Stimulated activated CD4-positive, alpha-beta T cell treated with anti-CD3 and anti-CD28 coated beads, TNF-alpha, amount 100 ng/mL, for 48 hours (primary cell): Measurements from ENCODE around the gene VAV2.
"Not testable (repeated sequence)": the region's sequence is repeated elsewhere in the genome, so short reads cannot be mapped to it uniquely, and the experiment has no call there.

Experiments
- DNase-seq, 3 donors: peaks; one replicate each; pipeline ENCODE4 v3.0.0-alpha.2; 2020; ENCODE audit warnings: low read depth in 3 of 3

VAV2 gene

DNA sequence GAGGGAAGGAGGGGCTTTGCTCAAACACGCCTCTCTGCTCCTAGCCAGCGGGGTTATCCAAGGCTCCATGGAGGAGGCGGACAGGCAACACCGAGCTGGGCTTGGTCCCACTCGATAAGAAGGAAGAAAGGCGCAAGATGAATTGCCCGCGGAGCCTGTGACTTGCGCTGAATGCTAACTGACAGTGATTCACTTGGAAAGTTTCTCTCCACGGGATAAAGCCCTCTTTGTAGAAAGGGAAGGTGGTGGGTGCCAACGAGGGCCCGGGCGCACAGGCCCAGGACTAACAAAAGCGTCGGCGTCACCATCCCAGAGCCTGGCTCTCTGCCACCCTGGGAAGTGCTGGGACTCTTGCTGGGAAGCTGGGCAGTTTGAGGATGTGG is 76.0 kb downstream of the VAV2 start:
- no peak for DNase-seq

DNA sequence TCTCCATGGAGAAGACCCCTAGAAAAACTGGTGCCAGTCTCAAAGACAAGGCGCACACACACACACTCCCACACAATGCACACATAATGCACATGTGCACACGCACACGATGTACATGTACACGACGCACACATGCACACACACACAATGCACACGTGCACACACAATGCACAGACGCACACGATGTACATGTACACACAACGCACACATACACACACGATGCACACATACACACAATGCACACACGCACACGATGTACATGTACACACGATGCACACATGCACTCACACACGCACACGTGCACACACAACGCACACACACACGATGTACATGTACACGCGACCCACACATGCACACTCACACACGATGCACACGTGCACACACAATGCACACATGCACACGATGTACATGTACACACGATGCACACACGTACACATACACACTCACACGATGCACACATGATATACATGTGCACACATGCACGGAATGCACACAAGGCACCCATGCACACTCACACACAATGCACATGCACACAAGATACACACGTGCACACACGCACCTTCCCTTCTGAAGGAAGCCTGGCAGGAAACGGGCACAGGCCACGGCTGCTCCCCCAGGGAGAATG is 76.5 kb downstream of the VAV2 start:
- no peak for DNase-seq

DNA sequence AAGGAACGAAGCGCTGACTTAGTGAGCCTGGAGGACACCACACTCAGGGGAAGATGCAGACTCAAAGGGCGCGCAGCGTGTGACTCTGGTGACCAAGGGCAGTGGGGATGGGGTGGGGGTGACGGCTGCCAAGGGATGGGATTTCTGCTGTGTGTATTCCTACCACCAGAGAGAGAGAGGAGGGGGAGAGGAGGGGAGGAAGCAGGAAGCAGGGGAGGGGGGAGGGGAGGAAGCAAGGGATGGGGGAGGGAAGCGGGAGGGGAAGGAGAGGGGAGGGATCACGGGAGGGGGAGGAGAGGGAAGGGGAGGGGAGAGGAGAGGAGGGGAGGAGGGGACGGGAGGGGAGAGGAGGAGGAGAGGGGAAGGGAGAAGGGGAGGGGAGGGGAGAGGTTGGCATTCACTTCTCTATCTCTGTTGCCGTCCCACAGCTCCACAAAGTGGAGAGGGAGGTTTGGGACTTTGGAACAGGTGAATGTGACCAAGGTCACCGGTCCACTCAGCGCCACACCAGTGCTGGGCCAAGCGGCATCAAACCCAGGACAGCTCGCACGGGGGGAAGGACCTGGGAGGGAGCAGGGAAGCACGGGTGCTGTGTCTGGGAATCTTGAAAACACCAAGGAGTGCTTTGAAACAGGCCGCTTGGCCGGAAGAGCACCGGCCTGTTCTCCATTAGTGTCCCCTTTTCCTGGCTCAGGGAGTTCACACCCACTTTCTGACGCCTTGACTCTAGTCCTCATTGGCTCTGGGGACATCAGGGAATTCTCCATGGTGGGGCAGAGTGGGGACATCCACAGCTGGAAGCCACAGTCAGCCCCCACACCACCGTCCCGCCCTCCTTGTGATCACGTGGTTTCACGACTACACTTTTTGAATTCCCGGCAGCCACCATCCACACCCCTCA is 77.4 kb downstream of the VAV2 start:
- DNase-seq, result no peak

DNA sequence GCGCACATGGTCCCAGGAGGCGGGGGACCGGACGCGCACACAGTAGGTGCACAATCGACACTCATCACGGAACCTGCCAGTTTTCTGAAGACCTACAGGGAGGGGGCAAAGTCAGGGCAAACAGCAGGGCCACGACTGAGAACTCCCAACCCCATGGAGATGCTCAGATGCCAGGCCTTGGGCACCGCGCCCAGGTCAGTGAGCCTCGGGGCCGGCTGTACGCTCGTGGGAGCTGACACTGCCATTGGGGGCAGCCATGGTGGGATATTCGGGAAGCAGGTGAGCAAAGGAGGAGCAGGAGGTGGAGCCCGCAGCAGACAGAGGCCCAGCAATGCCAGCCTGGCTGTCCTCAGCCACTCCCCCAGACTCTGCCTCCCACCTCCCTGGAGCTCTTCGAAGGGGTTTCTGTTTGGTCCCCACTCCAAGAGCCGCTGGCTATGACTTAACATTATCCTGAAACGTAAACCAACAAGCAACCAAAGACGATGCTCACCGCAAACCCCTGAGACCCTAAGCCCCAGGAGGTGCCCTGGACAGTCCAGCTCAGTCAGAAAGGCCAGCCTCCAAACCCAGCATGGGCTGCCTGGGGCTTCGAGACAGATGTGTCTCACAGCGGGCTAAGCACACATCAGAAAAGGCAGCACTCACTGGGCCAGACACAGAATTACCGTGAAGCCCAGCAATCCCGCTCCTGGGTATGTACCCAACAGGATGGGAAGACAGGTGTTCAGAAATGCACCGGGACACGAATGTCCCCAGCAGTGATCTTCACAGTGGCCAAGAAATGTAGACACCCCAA is 78.4 kb downstream of the VAV2 start:
- DNase-seq, result no peak

DNA sequence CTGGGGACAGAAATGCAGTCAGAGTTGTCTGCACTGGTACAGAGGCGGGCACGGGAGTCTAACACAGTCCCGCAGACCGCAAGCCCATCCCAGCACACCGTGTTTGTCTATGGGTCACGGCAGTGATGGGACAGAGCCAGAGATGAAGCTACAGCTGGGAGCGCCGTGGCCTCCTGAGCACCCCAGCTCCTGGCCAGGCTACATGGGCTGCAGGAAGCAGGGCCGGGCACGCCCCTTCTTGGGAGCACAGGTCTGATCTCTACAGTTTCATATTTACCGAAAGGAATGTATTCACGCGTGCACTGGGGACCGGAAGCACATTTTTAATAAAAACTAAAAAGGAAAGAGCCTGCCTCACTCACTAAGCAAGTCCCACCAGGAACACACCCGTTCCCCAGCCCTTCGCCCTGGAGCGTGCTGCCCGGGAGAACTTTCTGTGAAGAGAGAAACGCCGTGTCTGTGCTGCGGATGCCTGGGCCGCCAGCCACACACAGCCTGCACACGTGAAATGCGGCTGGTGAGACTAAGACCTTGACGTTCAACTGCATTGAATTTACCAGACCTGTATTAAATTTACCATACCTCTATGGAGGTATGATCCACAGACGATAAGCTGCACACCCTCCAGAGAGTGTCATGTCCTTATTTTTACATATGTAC is 81.1 kb downstream of the VAV2 start:
- no peak for DNase-seq

DNA sequence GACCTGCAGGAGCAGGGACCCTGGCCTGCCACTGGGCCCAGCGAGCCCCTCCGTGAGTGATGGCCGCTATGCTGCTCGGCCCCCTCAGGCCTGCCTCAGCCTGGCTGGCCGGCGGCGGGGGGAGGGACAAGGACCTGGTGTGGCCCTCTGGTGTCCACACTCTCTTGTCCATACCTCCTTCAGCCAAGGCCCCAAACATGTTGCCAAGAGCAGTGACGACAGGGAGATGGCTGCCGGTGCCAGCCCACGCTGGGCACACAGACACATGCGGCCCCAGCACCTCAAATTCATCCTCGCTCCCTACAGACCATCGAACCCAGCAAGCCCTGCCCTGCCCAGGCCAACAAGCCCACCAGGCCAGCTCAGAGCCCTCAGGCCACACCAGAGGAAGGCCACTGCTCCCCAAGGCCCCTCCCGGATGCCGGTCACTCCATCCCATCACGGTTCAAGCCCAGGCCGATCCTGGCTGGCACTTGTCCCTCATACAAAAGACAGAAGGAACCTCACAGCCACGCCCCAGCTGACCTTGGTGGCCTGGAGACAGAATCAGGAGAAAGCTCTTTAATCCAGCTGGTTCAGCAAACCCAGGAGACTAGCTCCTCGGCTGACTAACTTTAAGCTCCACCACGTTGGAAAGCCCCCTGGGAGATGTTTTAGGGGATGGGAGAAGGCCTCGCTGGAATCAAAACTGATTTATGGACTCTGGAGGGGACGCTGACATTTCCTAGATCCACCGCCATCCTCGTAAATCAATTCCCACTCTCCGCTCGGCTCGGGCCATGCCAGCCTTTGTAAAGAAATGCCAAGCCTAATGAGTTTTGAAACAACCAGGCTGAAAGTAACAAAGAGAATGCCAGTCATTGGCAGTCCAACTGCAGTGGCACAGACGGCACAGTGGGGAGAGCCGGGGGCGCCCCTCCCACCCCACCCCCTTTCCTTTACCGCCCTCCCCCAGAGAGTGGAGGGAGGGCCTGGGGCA is 84.9 kb downstream of the VAV2 start:
- DNase-seq, result no peak

DNA sequence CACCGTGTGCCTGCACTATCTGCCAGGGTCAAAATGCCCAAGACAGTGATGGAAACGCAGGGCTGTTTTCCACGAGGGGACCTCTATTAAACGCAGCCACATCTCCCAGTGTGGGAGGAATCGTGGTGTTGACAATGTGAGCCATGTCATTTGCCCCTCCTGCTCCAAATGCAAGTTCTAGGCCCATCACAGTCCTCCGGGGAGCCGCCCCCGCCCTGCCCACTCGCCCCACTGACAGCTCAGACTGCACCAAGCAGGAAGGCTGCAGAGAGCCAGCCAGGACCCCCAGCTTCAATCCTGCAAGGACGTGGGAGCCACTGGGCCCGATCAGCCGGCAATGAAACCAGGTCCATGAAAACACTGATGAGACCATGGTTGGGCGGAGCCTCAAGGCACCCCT is 85.9 kb downstream of the VAV2 start:
- DNase-seq, result no peak

DNA sequence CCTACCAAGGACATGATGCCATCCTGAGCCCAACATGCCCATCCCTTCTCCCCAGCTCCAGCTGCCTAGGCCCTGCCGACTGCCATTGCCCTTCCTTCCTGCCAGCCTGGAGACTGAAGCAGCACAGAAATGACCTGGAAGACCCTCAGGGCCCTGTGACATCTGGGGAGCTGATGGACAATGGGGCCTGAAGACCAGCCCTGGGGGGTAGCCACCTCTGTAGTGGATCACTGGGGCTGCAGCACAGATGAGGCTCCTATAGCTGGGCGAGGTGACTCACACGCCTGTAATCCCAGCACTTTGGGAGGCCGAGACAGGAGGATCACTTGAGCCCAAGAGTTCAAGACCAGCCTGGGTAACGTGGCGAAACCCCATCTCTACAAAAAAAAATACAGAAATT is 86.6 kb downstream of the VAV2 start:
- DNase-seq, result no peak

DNA sequence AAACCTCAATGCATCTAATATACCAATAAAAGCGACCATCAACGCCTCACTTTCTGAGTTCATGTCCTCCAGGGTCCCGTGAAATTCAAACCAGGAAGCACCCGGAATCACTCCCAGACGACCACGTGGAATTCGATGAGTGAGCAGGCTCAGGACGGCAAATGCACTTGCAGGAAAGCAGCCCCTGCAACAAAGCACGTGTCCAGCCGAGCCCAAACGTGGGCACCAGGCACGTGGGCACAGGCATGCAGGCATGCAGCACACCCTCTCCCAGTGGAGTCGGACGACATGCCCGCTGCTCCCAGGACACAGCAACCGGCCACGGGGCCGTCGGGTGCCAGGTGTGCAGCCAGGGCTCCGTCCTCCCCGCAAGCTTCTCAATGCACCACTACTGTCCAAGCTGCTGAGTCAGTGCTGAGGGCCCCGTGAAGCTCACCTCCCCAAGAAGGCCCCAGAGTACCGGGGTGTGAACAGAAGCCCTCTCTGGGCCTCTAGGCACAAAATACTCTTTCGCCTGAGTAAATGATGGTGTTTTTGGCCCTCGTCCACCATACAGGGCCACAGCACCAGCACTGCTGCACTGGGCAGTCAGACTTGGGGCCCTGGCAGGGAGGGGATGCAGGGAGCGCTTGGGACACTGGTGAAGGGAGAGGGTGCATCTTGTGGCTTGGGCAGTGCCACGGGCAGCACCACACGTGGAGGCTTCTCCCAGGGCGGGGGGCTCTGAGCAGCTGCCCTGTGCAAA is 87.6 kb downstream of the VAV2 start:
- DNase-seq, result no peak

DNA sequence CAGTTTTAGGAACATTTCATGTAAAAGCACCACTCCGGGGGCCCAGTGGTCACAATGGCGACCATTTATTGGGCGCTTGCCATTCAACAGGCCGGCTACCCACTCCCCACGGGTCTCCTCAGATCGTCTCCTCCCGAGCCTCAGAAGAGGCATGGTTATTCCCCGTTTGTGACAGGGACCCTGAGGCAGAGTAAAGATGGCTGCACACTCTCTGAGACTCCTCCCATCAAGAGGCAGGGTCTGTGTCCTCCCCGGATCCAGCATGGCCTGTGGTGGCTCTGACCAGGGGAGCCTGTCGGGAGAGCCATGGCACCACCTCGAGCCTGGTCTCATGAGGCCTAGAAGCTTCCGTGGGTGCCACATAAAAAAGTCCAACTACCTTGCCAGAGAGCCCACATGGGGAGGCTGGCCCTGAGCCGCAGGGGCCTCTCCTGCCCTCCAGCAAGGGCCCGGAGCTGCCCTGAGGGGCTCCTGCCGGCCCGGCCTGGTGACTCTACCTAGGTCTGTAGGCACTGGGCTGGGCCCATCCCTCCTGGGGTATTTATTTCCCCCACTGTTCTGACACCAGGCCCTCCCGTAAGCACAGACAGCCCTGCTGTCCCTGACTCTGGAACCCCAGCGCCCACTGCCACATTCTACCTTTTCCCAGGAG is 90.8 kb downstream of the VAV2 start:
- DNase-seq, result no peak

DNA sequence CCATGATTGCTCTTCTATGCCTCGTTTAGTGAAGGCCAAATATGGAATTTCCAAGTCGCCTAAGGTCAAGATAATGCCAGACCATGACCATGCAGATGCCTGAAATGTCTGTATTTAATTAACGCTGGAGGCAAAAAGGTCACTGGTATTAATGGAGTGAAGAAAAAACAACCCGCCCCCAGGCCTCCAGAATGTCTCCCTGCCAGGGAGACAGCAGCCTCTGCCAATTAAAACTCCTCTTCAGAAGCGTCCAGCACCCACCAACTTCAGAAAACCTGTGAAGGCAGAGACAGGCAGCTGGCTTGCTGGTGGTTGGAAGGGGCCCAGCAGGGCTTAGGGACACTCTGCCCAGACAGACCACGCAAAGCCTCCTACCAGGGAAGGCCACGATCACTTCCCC is 94.4 kb downstream of the VAV2 start:
- DNase-seq, result no peak

DNA sequence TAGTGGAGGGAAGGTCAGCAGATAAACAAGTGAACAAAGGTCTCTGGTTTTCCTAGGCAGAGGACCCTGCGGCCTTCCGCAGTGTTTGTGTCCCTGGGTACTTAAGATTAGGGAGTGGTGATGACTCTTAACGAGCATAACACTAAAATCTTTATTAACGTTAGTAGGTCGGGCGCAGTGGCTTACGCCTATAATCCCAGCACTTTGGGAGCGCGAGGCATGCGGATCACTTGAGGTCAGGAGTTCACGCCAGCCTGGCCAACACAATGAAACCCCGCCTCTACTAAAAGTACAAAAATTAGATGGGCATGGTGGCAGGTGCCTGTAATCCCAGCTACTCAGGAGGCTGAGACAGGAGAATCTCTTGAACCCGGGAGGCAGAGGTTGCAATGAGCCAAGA is 96.1 kb downstream of the VAV2 start:
- not testable (repeated sequence) for DNase-seq

DNA sequence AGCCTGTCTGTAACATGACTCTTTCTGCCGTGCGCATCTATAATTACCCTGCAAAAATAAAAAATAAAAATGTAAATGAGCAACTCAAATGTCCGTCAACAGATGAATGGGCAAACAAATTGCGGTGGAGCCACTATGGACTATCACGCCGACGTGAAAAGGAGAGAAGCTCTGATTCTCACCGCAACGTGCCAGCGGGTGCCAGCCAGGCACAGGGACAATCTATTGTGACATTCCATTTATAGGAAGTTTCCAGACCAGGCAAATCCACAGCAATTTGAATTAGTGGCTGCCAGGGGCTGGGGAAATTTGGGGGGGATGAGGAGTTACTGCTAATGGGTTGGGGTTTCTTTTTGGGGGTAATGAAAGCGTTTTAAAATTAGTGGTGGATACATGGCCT is 96.8 kb downstream of the VAV2 start:
- DNase-seq, result no peak

DNA sequence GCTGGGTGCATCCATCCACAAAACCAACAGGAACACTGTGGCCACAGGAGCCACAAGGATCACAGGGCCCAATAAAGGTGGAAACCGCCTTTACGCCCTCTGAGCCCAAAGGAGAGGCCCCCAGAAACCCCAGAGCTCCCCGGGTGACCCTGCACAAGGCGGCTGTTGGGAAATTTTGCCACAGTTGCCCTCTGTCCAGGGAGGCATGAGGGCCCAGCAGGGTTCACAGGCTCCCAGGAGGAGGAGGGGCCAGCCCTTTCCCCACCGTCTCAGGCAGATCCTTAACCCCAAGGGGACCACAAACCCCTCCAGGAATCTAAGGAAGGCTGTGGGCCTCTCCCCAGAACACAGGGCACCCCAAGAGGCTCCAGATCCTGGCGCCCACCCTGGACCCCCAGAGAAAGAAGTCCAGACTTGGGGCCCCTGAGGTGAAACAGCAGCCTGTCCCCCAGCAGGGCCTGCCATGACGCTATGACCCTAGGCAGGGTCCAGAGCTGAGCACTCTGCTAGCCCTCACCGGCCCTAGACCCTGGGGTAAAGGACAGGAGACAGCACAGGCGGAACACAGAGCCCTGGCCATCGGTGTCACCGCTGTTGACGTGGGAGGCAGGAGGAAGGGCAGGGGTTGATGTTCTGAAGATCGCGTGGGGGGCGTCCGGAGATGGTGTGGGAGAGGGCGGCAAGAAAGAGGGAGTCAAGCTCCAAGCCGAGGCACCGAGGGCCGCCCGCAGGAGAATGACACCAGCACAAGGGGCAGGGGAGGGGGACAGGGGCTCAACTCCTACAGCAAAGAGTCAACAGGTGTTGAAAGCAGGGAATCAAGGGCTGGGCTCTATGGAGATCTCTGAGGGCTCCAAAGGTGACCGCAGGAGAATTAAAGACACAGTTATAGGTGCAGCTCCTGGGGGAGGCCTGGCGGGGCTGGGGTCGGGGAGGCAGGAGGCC is 97.5 kb downstream of the VAV2 start:
- no peak for DNase-seq

DNA sequence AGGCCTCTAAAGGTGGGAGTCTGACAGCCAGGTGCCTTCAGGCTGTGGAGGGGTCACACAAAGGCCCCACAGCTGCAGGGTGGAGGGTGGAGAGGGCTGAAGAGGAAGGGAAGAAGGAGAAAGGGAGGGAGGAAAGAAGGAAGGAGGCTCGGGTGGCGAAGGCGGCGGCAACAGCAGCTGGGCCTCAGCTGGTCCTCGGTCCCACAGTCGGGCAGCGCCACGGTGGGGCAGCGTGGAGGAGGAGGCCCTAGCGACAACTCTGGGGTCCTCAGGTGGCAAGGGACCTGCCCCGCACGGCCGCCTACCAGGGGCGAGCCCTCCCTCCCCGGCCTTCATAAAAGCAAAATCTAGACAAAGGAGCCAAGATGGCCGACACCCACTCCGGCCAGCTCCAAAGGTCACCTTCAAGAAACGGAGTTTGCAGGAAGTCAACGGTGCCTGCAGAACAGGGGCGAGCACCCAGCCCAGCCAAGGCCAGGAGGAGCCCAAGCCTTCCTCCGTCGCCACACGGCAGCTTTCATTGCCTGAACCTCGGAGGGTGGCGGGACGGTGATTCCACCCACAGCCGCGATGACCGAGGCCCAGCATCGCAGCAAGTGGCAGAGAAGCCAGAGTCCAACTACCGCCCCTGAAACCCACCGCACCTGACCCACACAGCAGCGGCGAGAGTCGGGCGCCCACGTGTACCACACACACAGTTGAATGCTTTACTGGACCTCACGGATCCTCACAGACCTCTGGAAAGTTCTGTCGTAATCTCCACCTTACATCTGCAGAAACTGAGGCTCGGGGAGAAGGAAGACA is 98.7 kb downstream of the VAV2 start:
- no peak for DNase-seq

DNA sequence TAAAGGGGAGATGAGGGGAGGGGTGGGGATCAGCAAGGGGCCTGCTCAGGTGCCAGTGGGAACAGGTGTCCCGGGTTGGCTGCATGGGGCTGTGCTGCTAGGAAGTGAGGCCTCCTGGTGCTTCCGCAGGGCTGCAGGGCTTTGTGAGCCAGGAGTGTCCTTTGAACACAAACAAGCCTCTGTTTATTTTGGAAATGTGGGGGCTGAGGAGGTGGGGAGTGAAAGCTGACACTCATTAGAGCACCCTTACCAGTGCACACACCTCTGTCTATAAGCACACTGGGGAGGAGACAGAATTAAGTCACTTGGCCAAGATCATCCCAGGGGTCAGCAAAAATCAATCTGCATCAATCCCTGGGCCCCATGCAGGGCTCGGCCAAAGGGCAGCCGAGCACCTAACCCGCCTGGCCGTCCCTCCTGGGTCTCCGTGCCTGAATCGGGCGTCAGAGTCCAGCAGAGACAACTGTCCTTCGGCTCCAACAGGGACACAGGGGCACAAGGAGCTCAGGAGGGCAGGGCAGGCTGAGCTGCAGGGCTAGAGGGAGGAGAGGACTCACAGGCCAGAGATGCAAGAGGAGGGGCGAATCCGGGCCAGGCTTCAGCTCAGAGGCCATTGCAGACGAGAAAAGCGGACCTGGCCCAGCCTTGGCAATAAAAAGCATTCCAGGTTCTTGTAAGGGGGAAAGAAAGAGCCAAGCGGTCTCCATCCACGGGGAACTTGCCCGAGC is 99.8 kb downstream of the VAV2 start:
- DNase-seq, result no peak

DNA sequence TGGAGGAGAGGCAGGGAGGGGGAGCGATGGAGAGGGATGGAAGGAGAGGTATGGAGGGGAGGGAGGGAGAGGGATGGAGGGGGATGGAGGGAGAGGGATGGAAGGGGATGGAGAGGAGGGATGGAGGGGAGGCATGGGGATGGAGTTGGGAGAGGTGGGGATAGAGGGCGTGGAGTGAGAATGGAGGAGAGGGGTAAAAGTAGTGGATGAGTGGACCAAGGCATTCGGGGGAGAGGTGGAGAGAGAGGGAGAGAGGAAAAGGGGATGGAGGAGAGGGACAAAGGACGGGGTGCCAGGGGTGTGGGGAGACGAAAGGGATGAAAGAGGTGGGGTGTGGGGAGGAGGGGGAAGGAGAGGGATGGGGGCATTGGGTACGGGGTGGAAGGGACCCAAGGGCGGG is 100.4 kb downstream of the VAV2 start:
- no peak for DNase-seq
